ENCODE results near the gene FRMPD1.

FRMPD1 gene

DNA sequence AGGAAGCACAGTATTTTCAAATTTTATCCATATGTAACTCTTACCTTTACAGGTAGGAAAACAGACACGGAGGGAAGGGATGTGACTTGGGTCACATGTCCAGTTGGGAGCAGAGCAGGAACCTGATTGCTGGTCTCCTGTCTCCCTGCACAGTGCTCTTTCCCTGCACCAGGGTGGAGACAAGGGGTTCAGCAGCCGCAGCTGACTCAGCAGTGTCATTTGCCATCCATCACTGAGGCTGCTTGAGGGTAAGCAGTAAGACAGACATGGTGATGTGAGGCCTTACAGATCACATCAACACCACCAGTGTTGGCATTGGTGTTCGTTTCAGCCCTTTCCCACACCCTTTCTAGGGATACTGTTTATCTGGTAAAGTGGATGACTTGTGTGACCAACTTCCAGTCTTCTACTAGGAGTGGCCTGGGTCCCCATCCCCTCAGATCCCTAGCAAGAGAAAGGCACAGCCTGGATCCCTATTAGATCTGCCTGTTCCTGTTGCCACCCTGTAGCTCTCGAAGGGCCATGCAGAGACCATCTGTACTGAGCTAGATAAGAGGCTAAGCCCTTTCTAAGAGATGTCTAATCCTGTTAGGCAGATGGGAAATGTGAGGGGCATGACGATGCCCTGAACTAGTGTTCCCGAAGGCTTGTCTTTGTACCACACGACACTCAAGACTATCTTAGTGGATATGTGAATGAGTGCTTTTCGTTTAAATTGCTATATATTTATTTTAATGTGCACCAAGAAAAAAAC lies 29.1 kb downstream of the FRMPD1 start:
- DNase-seq, result no peak

DNA sequence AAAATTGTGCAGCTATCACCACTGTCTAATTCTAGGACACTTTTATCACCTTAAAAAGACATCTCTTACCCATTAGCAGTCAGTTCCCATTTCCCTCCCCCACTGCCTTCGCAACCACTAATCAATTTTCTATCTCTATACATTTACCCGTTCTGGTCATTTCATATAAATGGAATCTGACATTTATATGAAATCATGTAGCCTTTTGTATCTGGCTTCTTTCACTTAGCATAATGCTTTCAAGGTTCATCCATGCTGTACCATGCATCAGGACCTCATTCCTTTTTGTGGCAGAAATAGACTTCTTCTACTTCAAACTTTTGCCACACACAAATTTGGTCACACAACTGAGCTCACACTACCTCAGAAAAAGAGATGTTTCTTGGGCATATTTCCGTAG lies 32.2 kb downstream of the FRMPD1 start:
- no peak for DNase-seq

DNA sequence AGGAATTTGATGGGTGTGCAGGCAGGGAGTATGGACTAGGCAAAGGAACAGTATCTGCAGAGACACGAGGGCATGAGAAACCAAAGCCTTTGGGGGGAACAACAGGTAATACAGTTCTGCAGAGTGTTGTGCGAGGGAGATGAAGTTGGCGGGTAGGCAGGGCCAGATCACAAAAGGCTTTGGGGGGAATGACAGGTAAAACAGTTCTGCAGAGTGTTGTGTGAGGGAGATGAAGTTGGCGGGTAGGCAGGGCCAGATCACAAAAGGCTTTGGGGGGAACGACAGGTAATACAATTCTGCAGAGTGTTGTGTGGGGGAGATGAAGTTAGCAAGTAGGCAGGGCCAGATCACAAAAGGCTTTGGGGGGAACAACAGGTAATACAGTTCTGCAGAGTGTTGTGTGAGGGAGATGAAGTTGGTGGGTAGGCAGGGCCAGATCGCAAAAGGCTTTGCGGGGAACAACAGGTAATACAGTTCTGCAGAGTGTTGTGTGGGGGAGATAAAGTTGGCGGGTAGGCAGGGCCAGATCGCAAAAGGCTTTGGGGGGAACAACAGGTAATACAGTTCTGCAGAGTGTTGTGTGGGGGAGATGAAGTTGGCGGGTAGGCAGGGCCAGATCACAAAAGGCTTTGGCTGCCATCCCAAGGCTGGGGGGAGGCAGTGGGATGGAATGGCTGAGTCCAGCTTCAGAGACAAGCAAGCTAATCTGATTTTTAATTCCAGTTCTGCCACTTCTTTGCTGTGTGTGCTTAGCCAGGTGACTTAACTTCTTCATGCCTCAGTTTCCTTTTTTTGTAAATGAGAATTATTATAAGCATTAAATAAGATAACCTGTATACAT lies 33.0 kb downstream of the FRMPD1 start:
- no peak for DNase-seq

DNA sequence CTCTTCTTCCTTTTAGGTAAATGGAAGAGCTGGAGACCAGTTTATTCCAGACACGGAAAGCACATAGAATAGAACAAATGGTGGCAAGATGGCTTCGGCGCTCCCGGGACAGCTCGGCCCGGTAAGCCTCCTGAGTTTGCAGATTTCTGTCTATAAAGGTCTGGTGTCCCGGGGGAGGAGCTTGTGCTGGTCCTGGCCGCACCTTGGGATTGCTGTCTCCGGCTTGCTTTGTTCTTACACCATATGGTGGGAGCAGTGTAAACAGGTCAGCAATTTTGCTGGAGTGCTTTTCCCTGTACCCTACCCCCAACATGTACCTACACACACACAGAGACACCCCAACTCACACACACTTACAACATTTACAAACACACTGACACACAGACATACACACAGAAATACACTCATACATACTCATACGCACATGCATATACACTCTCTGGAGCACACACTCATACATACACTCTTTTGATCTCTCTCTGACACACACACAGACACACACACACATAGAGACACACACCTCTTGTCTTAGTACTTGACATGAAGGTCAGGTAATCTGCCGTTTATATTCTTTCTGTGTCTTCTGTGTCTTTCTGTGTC lies 42.0 kb downstream of the FRMPD1 start:
- DNase-seq, result no peak

DNA sequence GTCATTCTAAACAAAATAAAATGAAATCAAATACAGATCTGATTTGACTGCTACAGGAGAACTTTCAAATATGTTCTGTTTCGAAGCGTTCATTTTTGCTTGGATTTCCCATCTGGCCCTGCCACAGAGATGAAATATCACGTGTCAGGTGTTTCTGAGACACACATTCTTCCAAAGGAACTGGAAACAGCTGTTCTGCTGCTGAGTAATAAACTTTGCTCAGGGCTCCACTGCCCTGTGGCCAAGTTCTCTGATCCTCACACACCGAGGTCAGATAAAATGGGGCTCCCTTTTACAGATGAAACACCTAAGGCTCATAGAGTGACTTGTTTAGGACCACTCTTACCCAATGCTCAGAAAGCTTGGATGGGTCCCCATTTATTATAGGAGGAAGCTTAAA lies 42.5 kb downstream of the FRMPD1 start:
- DNase-seq, result no peak

DNA sequence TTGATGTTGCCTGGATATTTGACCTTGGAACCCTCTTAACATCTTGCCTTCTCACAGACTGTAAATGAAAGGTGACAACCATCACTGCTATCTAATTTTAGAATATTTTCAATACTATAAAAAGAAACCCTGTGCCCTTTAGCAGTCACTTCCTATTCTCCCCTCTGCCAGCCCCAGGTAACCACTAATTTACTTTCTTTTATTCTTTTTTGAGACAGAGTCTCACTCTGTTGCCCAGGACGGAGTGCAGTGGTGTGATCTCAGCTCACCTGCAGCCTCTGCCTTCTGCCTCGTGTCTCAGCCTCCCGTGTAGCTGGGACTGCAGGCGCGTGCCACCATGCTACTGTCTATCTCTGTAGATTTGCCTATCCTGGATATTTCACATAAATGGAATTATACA lies 43.6 kb downstream of the FRMPD1 start:
- DNase-seq, result no peak

DNA sequence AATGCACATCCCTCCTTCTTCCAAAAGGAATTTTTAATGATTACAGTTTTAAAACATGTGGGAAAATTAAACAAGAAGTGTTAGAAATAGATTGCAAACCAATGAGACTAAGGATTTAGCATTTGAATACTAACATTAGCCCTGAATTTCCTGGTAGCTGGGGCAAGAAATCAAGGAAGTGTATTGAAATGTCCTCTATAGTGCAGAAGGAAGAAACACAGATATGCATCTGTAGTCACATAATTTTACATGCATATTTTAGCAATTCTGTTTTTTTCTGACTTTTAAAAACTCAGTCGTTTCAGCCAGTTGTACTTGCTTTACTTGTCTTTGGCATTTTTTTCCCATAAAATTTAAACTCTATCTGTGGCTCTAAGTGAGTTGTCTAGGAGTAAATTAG lies 45.8 kb downstream of the FRMPD1 start:
- no peak for DNase-seq

DNA sequence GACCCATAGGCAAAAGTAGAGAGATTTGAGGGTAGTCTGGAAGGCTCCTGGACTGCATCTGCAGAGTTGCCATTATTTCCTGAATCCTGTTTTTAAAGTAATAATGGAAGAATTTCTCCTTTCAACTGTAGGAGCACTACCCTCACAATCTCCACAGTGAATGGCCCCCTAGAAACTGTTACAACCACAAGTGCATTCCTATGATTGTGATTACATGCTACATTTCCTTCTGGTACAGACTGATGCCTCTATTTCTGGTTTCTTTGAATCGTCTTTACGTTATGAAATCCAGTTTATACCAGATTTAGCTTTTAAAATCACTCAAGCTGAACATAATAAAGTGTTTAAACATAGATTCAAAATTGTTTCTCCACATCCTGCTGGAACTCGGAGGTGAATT lies 49.4 kb downstream of the FRMPD1 start:
- DNase-seq, result no peak

DNA sequence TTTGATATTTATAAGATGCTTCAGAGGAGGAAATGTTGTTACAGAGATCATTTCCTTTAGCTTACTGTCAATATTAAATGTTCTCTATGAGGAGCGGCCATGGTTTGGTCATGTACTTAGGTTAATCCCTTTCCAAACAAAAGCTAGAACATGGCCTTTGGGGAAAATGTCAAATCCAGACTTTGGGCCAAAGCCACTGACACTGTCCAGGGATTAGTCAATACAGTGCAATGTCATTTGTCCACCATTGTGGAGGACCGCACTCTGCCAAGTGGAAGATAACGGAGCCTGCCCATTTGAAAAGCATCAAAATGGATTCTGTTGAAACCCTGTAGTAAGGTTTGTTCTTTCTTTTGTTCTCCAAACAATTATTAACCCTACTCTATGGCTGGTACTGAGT lies 50.1 kb downstream of the FRMPD1 start:
- no peak for DNase-seq

DNA sequence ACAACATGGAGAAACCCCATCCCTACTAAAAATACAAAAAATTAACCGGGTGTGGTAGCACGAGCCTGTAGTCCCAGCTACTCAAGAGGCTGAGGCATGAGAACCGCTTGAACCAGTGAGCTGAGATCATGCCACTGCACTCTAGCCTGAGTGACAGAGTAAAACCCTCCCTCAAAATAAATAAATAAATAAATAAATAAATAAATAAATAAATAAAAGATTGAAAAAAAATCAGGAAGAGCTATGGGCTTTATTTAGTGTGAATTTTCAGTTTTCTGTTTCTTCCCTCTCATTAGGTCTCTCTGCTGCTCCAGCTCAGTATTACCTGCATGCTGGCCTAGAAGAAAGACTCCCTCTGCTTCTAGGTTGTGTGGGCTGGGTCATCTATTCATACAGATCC lies 55.0 kb downstream of the FRMPD1 start:
- DNase-seq, result no peak

DNA sequence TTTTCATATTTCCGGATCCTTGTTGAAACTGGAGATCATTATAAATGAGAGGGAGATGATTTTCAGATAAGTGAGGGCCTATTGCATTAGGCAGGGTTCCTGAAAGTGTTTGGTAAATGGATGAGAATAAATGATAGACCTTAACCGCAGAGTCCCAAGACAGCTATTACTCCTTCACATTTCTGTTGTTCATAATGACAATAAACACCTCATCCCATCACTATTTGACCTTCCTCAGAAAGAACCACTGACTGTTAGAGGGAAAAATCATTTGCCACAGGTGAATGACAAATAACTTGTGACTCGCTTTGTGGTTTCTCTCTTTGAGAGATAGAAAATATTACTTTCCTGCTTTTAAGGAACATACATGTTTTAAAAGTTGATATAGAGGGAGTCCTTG lies 55.5 kb downstream of the FRMPD1 start:
- DNase-seq, result no peak

DNA sequence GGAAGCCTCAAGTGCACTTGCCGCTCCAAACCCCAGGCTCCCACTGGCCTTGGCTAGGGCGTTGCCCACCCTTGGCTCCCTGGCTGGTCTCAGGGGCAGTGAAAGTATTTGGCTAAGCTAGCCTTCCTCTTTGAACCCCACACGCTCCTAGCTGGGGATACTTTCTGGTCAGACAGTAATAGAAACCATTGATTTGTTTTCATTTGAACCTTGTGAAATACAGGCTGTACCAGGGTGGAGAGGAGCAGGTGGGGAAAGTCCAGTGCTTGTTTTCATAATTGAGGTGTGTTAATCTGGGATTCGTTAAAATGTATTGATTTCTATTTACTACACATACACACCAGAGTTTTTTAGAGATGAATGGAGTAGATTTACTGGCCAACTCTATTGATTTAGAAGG lies 57.0 kb downstream of the FRMPD1 start:
- DNase-seq, result no peak

DNA sequence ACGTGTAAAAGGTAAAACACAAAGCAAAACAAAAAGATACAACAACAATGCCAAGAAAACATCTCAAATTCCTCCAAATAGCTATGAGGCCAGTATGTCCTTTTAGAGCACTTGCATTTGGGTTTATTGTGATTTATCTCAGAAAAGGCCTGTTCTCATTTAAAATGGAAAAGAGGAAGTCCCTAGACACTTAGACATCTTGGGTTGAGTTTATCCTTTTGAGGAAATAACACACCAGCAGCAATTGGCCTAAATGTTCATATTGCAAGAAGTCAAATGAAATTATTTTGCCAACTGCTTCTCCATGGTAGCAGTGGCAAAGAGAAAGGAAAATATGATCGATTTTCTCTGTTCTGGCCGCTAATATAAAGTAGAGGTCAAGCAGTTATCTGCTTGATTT lies 59.3 kb downstream of the FRMPD1 start:
- no peak for DNase-seq

DNA sequence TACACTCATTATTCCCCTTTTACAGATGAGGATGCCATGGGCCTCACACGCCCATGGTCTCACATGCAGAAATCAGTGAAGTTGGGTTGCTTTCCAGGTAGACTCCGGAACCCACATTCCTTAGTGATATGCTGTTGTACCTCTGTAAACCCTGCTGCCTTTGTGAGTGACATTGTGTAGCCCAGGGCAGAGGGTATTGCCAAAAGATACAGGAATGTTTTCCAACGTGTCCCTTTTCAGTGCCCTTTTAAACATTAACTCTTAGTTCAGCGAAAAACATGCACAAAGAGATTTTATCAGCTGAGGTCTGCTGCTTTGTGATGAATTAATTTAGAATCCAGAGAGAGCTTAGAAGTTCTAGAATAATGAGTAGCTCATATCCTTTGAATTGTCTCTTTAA lies 64.5 kb downstream of the FRMPD1 start:
- DNase-seq, result no peak

DNA sequence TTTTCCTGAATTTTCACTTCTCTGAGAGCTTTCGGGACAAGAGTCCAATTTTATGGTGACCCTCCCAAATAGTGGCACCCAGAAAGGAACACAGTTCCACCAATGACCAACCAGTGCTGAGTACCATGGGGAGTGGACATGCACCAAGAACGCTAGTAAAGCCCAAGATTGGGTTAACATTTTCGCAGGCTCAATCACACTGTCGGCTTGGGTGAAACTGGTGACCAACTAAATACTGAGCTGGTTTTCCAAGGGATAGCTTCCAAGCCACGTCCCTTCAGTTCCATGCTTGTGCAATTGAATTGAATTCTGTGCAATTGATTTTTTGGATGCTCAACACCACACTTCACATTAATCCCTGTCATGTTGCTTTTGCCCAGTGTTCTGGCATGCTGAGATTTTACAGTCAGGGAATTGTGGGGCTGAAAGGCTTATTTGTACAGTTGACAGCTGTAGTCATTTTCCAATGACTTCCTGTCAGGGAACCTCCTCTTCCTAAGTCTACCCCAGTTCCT lies 65.3 kb downstream of the FRMPD1 start:
- DNase-seq, result no peak

DNA sequence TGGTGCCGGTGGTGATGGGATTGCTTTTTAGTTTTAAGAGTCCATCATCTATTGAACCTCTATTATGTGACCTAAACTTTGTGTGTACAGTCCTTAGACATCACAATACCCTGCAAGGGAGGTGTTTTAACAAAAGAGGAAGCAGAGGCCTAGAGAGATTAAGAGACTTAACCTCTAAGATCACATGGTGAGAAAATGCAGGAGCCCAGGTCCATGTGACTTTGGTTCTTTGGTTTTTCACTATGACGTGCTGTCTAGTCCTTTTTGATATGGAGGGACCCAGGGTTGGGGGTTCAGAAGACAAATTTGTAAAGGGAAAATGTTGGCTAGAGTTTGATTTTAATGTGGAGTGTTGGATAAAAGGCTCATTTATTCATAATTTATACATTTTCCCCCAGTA lies 68.8 kb downstream of the FRMPD1 start:
- no peak for DNase-seq

DNA sequence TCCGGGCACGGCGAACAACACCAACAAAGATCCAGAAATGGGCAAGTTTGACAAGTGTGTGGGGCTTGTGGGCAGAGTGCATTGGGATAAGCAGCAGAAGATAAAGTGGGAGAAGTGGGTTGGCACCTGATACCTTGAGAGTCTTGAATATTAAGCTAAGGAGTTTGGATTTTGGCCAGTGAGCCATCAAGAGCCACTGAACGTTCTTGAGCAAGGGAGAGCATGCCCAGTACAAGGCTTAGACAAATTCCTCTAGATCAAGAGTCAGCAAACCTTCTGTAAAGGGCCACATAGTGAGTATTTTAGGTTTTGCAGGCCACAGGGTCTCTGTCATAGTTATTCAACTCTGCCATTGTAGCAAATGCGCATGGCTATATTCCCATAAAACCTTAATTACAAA lies 76.3 kb downstream of the FRMPD1 start:
- DNase-seq, result no peak

DNA sequence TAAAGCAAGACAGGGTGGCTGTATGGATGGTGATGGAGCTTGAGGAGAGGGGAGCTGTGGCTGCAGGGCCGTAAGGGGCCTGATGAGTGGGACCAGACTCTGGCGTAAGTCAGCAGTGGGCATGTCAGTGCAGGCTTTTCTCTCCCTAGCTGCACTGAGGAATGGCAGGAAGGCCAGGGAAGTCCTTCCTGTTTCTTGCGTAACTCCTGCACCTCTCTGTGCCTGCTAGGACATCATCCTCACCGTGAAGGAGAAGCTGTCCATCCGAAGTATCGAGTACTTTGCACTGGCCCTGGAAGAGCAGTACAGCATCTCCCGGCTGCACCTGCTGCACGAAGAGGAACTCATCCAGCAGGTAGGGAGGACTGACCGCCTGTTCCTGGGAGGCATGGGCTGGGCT lies 78.7 kb downstream of the FRMPD1 start:
- DNase-seq, result no peak

DNA sequence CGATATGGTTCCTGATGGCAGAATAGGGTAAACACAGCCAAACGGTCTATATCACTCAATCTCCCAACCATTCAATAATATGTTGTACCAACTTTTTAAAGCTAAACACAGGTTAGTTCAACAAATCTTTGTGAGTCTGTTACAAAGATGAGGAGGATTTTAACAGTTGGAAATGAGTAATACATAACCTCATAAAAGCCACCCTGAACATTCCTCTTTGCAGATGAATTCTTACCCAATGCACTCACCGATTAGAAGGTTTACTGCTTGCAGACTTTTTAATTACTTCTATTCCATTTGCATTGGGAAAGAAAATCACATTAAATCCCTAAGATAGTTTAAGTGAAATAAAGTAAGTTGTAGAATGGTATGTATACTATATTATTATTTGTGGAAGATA lies 79.5 kb downstream of the FRMPD1 start:
- DNase-seq, result no peak

DNA sequence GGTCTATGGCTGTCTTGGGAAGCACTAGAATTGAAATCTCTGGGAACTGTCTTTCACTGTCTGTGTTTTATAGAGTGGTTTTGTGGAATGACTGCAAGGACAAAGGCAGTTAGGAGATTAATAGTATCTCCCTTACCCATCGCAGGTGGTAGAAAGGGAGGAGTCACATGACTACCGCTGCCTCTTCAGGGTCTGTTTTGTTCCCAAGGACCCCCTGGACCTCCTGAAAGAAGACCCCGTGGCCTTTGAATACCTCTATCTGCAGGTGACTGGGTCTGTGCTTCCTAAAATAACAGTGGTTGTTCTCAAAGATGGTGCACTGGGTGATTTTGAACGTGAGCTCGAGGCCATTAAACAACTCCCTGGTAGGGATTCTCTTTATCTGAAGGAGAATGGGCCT lies 80.1 kb downstream of the FRMPD1 start:
- no peak for DNase-seq

DNA sequence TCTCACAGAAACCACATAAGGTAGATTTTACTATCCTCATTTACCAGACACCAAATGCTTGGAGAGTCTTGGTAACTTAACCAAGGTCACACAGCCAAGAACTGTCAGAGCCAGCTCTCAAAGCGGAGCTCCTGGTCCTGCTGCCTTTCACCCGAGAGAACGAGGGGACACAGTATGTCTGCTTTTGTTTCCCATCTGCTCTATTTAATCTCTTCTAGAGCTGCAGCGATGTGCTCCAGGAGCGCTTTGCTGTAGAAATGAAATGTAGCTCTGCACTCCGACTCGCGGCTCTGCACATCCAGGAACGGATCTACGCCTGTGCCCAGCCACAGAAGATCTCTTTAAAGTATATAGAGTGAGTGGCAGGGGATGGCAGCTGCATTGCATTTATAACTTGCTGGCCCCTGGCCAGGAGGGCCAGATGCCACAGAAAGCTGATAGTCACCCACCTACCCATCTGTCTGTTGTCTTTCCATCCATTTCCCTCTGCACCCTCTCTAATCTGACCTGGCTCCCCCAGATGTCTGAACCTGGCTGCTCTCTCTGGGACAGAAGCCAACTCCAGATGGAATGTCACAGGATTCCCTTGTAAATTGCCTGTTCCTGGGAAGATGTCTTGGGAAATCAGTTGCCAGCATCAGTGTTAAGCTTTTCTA lies 81.5 kb downstream of the FRMPD1 start:
- no peak for DNase-seq

DNA sequence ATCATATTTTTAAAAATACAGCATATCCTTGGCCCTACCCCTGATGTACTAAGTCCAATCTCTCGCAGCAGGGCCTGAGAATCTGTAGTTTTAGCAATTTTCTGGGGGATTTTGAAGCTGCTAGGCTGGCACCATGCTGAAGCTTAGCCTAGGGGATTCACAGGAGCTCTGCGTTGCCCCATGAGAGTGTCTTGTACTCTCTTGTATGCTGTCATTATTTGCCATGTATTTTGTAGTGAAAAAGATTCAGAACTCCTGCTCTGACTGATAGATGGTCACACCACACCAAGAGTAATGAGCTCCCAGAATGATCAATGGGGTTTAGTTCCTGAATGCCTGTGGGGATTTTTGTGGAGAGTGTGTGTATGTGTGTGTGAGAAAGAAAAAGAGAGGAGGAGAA lies 82.2 kb downstream of the FRMPD1 start:
- no peak for DNase-seq

DNA sequence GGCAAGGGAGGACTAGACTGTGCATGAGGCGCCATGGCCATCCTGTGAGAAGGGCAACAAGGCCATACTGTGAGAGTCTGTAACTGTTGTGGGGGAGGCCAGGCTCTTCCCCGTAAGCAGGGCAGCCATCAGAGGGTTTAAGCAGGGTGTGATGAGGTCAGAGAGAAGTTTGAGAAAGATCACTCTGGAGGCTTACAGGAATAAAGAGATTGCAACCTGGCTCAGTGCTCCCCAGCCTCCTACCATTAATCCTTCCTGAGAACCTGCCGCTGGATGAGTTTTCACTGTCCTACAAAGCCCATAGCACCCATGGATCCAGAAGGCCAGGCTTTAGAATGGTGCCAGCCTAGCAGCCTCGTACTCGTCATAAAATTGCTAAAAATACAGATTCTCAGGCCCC lies 88.5 kb downstream of the FRMPD1 start:
- no peak for DNase-seq
